ENCODE results near the gene SLC25A39.
"Not testable (repeated sequence)": the region's sequence is repeated elsewhere in the genome, so short reads cannot be mapped to it uniquely, and the experiment has no call there.

DNA sequence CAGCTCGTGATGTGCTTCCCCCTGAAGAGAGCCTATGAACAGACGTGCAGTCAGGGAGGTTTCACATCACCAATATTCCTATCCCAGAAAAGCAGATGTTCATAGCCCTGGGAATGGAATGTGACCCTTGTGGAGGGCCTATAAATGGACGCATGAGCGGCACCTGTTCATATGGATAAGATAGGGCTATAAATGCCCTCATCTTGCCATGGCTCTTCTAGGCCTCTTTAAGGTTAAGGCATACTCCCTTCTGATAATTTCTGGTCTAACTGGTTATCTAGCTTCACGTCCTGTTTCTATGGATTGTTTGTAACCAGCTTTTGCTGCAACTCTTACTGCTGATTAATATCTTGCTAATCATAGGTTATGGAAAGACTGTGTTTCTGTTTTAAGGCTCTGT lies 15.9 kb upstream of the SLC25A39 start:
- TF ChIP-seq, protein P1, sequence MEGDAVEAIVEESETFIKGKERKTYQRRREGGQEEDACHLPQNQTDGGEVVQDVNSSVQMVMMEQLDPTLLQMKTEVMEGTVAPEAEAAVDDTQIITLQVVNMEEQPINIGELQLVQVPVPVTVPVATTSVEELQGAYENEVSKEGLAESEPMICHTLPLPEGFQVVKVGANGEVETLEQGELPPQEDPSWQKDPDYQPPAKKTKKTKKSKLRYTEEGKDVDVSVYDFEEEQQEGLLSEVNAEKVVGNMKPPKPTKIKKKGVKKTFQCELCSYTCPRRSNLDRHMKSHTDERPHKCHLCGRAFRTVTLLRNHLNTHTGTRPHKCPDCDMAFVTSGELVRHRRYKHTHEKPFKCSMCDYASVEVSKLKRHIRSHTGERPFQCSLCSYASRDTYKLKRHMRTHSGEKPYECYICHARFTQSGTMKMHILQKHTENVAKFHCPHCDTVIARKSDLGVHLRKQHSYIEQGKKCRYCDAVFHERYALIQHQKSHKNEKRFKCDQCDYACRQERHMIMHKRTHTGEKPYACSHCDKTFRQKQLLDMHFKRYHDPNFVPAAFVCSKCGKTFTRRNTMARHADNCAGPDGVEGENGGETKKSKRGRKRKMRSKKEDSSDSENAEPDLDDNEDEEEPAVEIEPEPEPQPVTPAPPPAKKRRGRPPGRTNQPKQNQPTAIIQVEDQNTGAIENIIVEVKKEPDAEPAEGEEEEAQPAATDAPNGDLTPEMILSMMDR (IDR thresholded peaks at IDR 0.05), result not testable (repeated sequence)
- TF ChIP-seq POLR2A (IDR thresholded peaks at IDR 0.05), result not testable (repeated sequence)

Measured in adrenal gland (tissue), 5 donors.